VCaP (cell line): ENCODE results near the gene SOS1.

Experiments
- H3K27ac ChIP-seq: fragments of 450-650 bp; 2 replicates; pipeline ENCODE4 v1.5.1; 2017
- CTCF ChIP-seq: fragments of 450-650 bp; conservative IDR thresholded peaks from 2 replicates; pipeline ENCODE4 v1.5.1; 2017; ENCODE audit warnings: mild to moderate bottlenecking, moderate library complexity

SOS1 gene

GRCh38 chr2:39039072-39039471 lies 81.8 kb downstream of the SOS1 start:
- H3K27ac ChIP-seq: no peak overlapping the region
- TF ChIP-seq CTCF: no peak

- H3K27ac ChIP-seq: no peak overlapping the region
- TF ChIP-seq CTCF: no peak
Observed at GRCh38 chr2:39033980-39034379, 86.9 kb downstream of the SOS1 start.

- H3K27ac ChIP-seq: no peak overlapping the region
- no peak for TF ChIP-seq CTCF
Observed at GRCh38 chr2:39027421-39027820, 93.4 kb downstream of the SOS1 start.

GRCh38 chr2:39024833-39025232 lies 96.0 kb downstream of the SOS1 start:
- no peak for TF ChIP-seq CTCF
- H3K27ac ChIP-seq: no peak overlapping the region

DNA sequence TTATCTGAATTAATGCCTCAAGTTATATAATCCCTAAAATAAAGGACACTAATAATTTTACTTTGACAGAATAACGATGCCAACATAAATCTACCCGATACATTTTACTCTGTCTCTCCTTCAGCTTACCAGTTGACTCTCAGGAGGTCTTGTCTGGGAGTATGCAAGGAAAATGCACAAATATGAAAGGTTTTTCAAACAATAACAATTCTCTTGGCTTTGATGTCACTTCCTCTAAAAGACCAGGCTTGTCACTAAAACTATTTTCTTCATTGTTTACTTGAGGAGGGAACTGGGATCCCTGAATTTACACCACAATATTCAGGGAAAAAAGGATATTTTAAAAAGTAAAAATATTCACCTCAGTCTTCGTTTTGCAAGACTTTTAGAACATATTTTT lies 97.2 kb downstream of the SOS1 start:
- TF ChIP-seq CTCF: no peak
- H3K27ac ChIP-seq: no peak overlapping the region

DNA sequence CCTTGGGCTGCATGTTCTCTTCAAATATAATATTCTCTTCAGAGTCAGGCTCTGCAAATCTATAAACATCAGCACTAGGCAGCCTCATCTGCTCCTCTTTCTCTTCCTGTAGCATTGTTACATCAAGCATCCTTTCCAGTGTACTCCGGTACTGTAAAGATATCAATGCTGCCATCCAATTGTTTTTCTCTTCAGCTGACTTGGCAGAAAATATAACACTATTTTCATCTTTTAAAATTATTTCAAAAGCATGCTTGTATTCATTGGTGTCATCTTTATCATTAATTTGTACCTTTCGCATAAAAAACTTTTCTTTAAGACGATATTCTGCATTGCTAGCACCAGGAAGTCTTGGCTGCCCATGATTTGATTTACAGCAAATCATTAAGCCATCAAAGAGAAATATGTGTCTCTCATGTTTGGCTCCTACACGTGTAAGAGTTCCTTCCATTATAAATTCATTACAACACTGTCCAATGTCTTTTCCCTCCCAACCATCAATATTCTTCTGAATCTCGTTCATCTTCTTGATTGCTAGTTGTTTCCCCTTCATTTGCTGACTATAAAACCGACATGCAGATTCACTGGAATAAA lies 98.1 kb downstream of the SOS1 start:
- H3K27ac ChIP-seq: no peak overlapping the region

DNA sequence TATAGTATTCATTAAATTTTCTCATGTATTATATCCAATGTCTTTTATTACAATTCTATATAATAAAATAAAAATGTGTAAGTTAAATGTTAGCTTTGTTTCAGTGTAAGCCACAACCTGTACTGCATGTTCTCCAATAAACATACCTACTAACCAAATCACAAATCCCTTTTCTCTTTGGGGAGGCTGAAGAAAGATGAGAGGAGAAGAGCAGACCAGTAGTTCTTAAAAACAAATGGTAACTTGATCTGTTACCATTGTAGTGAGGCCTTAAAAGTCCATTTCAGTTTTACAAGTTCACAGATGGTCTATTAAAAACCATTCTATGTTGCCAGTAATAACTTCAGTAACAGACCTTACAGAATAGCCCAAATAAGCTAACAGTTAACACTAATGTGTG lies 100.5 kb downstream of the SOS1 start:
- no peak for TF ChIP-seq CTCF
- H3K27ac ChIP-seq: no peak overlapping the region; the same call in 1 of the 2 replicates

More for the DNA sequence above, 98.1 kb downstream of the SOS1 start:
- no peak for TF ChIP-seq CTCF

DNA sequence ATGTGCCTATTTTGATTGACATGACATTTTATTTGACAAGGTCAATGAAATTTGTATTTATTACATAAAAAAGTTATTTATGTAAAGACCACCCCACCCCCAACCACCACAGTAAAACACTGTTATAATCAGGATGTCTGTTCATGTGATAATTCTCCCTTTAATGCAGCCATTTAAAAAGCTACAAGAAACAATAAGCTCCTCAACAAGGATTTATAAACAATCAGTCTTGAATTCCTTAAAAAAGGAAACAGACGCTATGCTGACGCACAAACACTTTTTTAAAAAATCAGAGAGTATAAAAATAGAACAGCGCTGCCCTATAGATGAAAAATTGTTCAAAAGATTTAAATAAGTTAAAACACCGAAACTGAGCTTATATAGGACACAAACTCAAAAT lies 102.2 kb downstream of the SOS1 start:
- H3K27ac ChIP-seq: no peak overlapping the region
- TF ChIP-seq CTCF: no peak
